GM12878 (cell line): ENCODE results near the gene ITFG1. TPM values are rescaled to one million over a fixed set of nuclear protein-coding genes. Genes with fewer than 3 reads are reported as not detected.

Experiments used
- ATAC-seq: fragments of 200-7000 bp; cut with Tn5 transposase; 3 replicates; pipeline ENCODE4 v1.9.1; 2020; ENCODE audit warnings: mild to moderate bottlenecking, moderate library complexity
- BruUV-seq: library from RNA; stranded (reverse); fragments of 400-500 nt; replicated peaks from 2 replicates; lab custom pipeline; 2021; lab: Mats Ljungman, UMichigan
- CTCF ChIA-PET: fragments of 300-600 bp; sonication (Branson Sonifier 250); formaldehyde crosslinking; extraction: SDS; loops from one replicate; lab custom pipeline; 2021; ENCODE audit warnings: inconsistent platforms; lab: Yijun Ruan, JAX
- POLR2A ChIA-PET: fragments of 350-600 bp; formaldehyde crosslinking; extraction: SDS; loops from one replicate; lab custom pipeline; 2021; ENCODE audit warnings: inconsistent platforms; lab: Charles Lee
- RAD21 ChIA-PET: fragments of 300-600 bp; sonication (Branson Sonifier 250); formaldehyde crosslinking; loops from one replicate; lab custom pipeline; 2023; ENCODE audit warnings: antibody characterized with exemption; ENCODE audit not compliant: unreplicated experiment; lab: Charles Lee
- SMC1A ChIA-PET: fragments of 300-600 bp; sonication (Branson Sonifier 250); formaldehyde crosslinking; loops from one replicate; lab custom pipeline; 2023; ENCODE audit not compliant: unreplicated experiment, uncharacterized antibody; lab: Charles Lee
- DNase-seq: peaks from one replicate; pipeline ENCODE4 v3.0.0-alpha.2; 2011; ENCODE audit warnings: low read depth, low spot score
- FAIRE-seq: peaks from 3 replicates; lab custom pipeline; 2011; peaks lifted over from hg19 to GRCh38; lab: Jason Lieb, UNC
- H2AFZ ChIP-seq: 2 replicates; pipeline ENCODE4 v1.6.0; 2011; ENCODE audit warnings: low read depth, low read length, control low read depth; ENCODE audit not compliant: control insufficient read depth
- H3K27ac ChIP-seq: 2 replicates; pipeline ENCODE4 v1.5.1; 2011; ENCODE audit warnings: control low read depth; ENCODE audit not compliant: control insufficient read depth, insufficient read depth
- H3K27me3 ChIP-seq, 2 experiments: replicated peaks in 1 of 2; 2 replicates each; pipeline versions ENCODE4 v1.6.0 to v1.6.1; 2011; ENCODE audit warnings: low read length in 1 of 2; ENCODE audit not compliant: control insufficient read depth in 2 of 2, insufficient read depth in 2 of 2
- H3K36me3 ChIP-seq, 2 experiments: 2 replicates each; pipeline ENCODE4 v1.5.1; 2011; ENCODE audit warnings: low read length in 1 of 2; ENCODE audit not compliant: control insufficient read depth in 2 of 2, insufficient read depth in 2 of 2
- H3K4me1 ChIP-seq: 2 replicates; pipeline ENCODE4 v1.6.1; 2011; ENCODE audit warnings: mild to moderate bottlenecking, low read length, moderate library complexity, mixed read lengths; ENCODE audit not compliant: control insufficient read depth, insufficient read depth
- H3K4me2 ChIP-seq: 2 replicates; pipeline ENCODE4 v1.6.0; 2011; ENCODE audit warnings: control low read depth; ENCODE audit not compliant: control insufficient read depth, insufficient read depth
- H3K4me3 ChIP-seq: fragments of 200-600 bp; sonication (generic); 2 replicates; pipeline ENCODE4 v1.5.1; 2016
- H3K79me2 ChIP-seq: 2 replicates; pipeline ENCODE4 v1.6.0; 2011; ENCODE audit warnings: low read length; ENCODE audit not compliant: control insufficient read depth, insufficient read depth
- H3K9ac ChIP-seq: 2 replicates; pipeline ENCODE4 v1.8.0; 2011; ENCODE audit warnings: low read length, control low read depth, mixed read lengths; ENCODE audit not compliant: control insufficient read depth, insufficient read depth
- H3K9me3 ChIP-seq: replicated peaks from 3 replicates; pipeline ENCODE4 v1.5.1; 2011; ENCODE audit warnings: mild to moderate bottlenecking, low read length; ENCODE audit not compliant: control insufficient read depth, insufficient read depth
- H4K20me1 ChIP-seq: 2 replicates; pipeline ENCODE4 v1.6.0; 2011; ENCODE audit not compliant: control insufficient read depth, insufficient read depth
- CBX3 ChIP-seq: fragments of 200-600 bp; sonication (generic); IDR thresholded peaks from 2 replicates; pipeline ENCODE4 v1.6.1; 2016; ENCODE audit warnings: low read depth, borderline replicate concordance
- CEBPB ChIP-seq, 2 experiments: fragments of 150-350 bp in 1 of 2; IDR thresholded peaks; 2 replicates each; pipeline ENCODE4 v1.6.1; 2012 to 2014; ENCODE audit warnings: low read depth in 2 of 2, low read length in 2 of 2, borderline replicate concordance in 1 of 2, inconsistent platforms in 1 of 2
- CREM ChIP-seq: IDR thresholded peaks from 2 replicates; pipeline ENCODE4 v1.6.1; 2014; ENCODE audit warnings: antibody characterized with exemption, low read depth
- ELK1 ChIP-seq: IDR thresholded peaks from 2 replicates; pipeline ENCODE4 v1.6.1; 2012; ENCODE audit warnings: low read depth, low read length, improper control_type of control experiment
- HCFC1 ChIP-seq: fragments of 150-350 bp; IDR thresholded peaks from 2 replicates; pipeline ENCODE4 v1.6.1; 2014; ENCODE audit warnings: low read length
- IKZF1 ChIP-seq: fragments of 450-650 bp; conservative IDR thresholded peaks from 2 replicates; pipeline ENCODE4 v1.6.1; 2017; ENCODE audit warnings: antibody characterized with exemption, mild to moderate bottlenecking
- IRF4 ChIP-seq: IDR thresholded peaks from 2 replicates; pipeline ENCODE4 v1.6.1; 2011; ENCODE audit warnings: low read depth, low read length
- NFYB ChIP-seq: IDR thresholded peaks from 2 replicates; pipeline ENCODE4 v1.6.1; 2011; ENCODE audit warnings: low read depth, mild to moderate bottlenecking, low read length, improper control_type of control experiment, moderate library complexity; ENCODE audit not compliant: insufficient read depth
- NR2C2 ChIP-seq: IDR thresholded peaks from 2 replicates; pipeline ENCODE4 v1.6.1; 2011; ENCODE audit warnings: borderline replicate concordance, low read depth; ENCODE audit not compliant: control insufficient read depth, insufficient read length
- POLR2AphosphoS5 ChIP-seq: IDR thresholded peaks from 2 replicates; pipeline ENCODE4 v1.6.1; 2011; ENCODE audit warnings: mild to moderate bottlenecking, low read length, inconsistent platforms
- SMAD1 ChIP-seq: fragments of 450-650 bp; IDR thresholded peaks from 2 replicates; pipeline ENCODE4 v1.6.1; 2018; ENCODE audit warnings: mild to moderate bottlenecking, low read depth; ENCODE audit not compliant: partially characterized antibody
- WRNIP1 ChIP-seq: IDR thresholded peaks from 2 replicates; pipeline ENCODE4 v1.6.1; 2011; ENCODE audit warnings: low read depth, low read length, improper control_type of control experiment, borderline replicate concordance
- ZNF24 ChIP-seq: fragments of 450-650 bp; IDR thresholded peaks from 2 replicates; pipeline ENCODE4 v1.6.1; 2017; ENCODE audit warnings: antibody characterized with exemption, mild to moderate bottlenecking
- WGBS: methylation state at CpG from one replicate; pipeline ENCODE4 v1.1.6; 2016; ENCODE audit warnings: low lambda C conversion rate; ENCODE audit not compliant: insufficient replicate concordance, insufficient coverage; ENCODE audit errors: missing lambda C conversion rate; 5-methylcytosine and 5-hydroxymethylcytosine counted together
- in situ Hi-C: fragments of 300-500 bp; cut with MboI; formaldehyde crosslinking; loops from 9 replicates; pipeline ENCODE4 v1.14.3; 2018; ENCODE audit warnings: mixed read lengths
- intact Hi-C: fragments of 100-400 bp; cut with micrococcal nuclease; formaldehyde crosslinking; loops from one replicate; pipeline ENCODE4 v1.14.2; 2022; ENCODE audit not compliant: unreplicated experiment
- polyA plus RNA-seq, 11 experiments: library from polyadenylated mRNA; depleted of rRNA in 4 of 11; unstranded in 6 of 11; stranded (reverse) in 5 of 11; fragments of >200 nt; fragmentation: Nextera tagmentation in 4 of 11; fragmentation: Illumina TruSeq in 1 of 11; extraction: Ambion mirVana in 4 of 11; extraction: Trizol in 1 of 11; gene quantifications; 1 replicate in 1 of 11; 2 replicates in 10 of 11; pipeline versions ENCODE4 v1.2.1 to v1.2.3, GENCODE V29; 2011 to 2016; ENCODE audit warnings: inconsistent platforms in 2 of 11, missing spikeins in 2 of 11, low read depth in 1 of 11
- total RNA-seq, 4 experiments: library from RNA; depleted of rRNA in 3 of 4; stranded (reverse); fragments of >200 nt in 3 of 4; fragmentation: Illumina TruSeq in 1 of 4; extraction: Trizol in 1 of 4; gene quantifications; 2 replicates each; pipeline versions ENCODE4 v1.2.1 to v1.2.3, GENCODE V29; 2013 to 2021

The ITFG1 gene
- total and polyA plus RNA-seq, 10 of the 15 experiments (the other 5 are each of a cell fraction or from before 2014, with no cell fraction given) = 9.3 to 56.3 (median 28.6) TPM

- SMC1A ChIA-PET = interaction anchor here (1.8 kb wide), 1 partner anchor 19 kb away, joined by 4 read pairs; no protein-coding TSS in a partner anchor
- Histone ChIP-seq H3K27ac (no peak overlapping the region), H3K36me3 (no peaks in the 10 kb centered on the region; a peak in 1 of 4 replicates), H2AFZ (no peak overlapping the region), H3K9me3 (no peaks in the 10 kb centered on the region), H3K27me3 (no peaks in the 10 kb centered on the region), H3K4me3 (no peak overlapping the region), H3K4me1 (no peaks in the 10 kb centered on the region), H3K4me2 (no peak overlapping the region), H3K79me2 (no peaks in the 10 kb centered on the region), H4K20me1 (no peaks in the 10 kb centered on the region), H3K9ac (no peak overlapping the region)
- intact Hi-C loops = no loop called here
- TF ChIP-seq NR2C2 = no peak
- TF ChIP-seq HCFC1 = no peak
- TF ChIP-seq CREM = no peak
- no peak for TF ChIP-seq POLR2AphosphoS5
- no peak for TF ChIP-seq WRNIP1
- TF ChIP-seq ZNF24 = no peak
- TF ChIP-seq ELK1 = no peak
- no peak for TF ChIP-seq IRF4
- TF ChIP-seq CBX3 = no peak
- TF ChIP-seq IKZF1 = no peak
- TF ChIP-seq CEBPB (IDR thresholded peaks at IDR 0.05; ENCODE audit: borderline replicate concordance in 1 of 2, low read depth in 2 of 2, low read length in 2 of 2) = no peak
- TF ChIP-seq SMAD1 = no peak
- no peak for TF ChIP-seq NFYB
- FAIRE-seq (no peak), DNase-seq (no peak), ATAC-seq (no peak)
- RAD21 ChIA-PET = interaction anchor here (1.2 kb wide), 1 partner anchor 19 kb away, joined by 5 read pairs; no protein-coding TSS in a partner anchor
- no TSS peak for BruUV-seq
- CTCF ChIA-PET = interaction anchor here (7.2 kb wide), 1 partner anchor 17 kb away, joined by 49 read pairs; the partner anchor contains the start of gene NETO2
- in situ Hi-C loops = no loop called here
- WGBS = 95% methylated on average over 3 of the region's 3 CpGs
- POLR2A ChIA-PET = no interaction called here
Observed at GRCh38 chr16:47160422-47160821, 300.4 kb downstream of the ITFG1 start.
